T-helper 1 cell (primary cell): Measurements from ENCODE around the gene FBXO3.
"Not testable (repeated sequence)": the region's sequence is repeated elsewhere in the genome, so short reads cannot be mapped to it uniquely, and the experiment has no call there.

Experiments used
- DNase-seq, 5 donors: peaks; one replicate each; pipeline ENCODE4 v3.0.0-alpha.2; 2012 to 2020

Gene FBXO3

DNA sequence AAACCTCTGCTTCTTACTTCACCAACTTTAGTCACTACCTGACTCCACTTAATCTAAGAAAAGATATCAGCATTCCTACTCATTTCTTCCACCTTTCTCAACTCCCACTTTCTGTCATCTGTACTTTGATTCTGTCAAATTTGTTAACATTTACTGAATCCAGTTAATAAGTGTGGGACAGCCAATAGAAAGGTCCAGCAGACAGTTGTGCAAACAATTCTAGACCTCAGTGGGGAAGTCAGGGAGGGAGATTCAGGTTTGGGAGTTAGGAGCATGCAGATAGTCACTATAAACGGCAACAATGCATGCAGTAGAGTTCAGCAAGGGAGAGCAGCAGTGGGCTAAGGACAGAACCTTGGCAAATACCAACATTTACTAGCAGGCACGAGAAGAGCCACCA lies 4.1 kb downstream of the FBXO3 start:
- no peak for DNase-seq

- no peak for DNase-seq
Observed at GRCh38 chr11:33769542-33769941, 4.8 kb downstream of the FBXO3 start.

DNA sequence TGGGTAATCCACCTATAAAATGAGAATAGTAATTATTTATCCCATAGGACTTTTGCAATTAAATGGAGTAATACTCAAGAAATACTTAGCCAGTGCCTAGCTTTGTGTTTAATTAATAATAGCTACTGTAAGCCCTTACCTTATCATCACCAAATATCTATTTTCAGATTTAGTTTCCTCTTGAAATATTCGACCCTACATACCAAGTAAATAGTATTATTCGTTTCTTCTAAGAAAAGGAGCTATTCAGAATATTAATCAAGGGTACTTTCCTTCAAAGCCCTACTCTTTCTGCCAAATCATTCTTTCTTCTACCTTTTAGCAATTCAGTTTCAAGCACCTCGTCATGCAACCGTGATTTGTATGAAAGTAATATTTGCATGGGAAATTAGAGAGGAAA lies 6.7 kb downstream of the FBXO3 start:
- no peak for DNase-seq

GRCh38 chr11:33766085-33766484 lies 8.2 kb downstream of the FBXO3 start:
- no peak for DNase-seq

- DNase-seq, result no peak
Observed at GRCh38 chr11:33761471-33761870, 12.8 kb downstream of the FBXO3 start.

DNA sequence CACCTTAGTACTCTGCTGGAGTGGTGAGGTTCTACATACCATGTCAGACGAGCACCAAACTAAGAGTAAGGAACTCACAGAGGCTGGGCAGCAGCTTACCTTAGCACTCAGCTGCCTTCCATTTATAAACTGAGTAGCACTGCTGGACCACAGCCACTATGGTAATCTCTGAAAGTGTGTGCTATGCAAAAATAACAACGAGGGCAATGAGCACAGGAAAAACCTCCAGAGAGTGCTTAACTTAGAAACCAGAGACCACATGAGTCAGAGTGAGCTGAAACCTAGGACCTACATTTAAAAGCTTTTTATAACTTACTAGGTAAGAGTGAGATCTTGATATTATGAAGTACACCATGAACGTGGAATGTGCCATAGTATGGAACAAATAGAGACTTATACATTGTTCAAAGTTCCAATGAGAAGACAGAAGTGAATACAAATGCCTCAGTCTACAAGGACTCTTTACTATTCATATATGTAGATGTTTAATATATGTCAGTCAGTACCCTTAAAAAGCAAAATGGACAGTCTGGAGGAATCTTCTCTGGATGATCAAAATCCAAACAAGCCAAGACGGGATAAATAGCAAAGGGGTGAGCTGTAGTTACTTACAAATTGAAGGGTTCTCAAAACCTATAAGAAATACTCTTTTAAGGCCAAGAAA lies 20.9 kb downstream of the FBXO3 start:
- DNase-seq, result peak in 1 of 5 donors; percentile 21

- DNase-seq, result no peak
Observed at GRCh38 chr11:33751878-33752277, 22.4 kb downstream of the FBXO3 start.

DNA sequence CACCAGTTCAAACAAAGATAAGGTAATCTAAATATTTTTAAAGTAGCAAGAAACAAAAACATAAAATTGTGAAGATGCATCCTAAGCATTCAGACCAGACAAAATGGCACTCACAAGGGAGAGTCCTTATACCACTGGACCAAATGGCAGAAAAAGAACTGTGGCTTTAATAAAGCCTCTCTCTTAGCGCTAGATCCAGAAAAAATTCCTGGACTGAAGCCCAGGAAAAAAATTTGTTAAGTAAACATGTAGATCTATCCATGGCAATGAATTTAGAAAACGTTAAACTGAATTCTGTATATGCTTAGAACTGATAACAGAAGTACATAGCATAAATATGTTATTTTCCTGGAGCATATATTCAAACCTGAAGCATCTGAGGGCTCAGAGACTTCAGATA lies 26.3 kb downstream of the FBXO3 start:
- DNase-seq, result no peak

- DNase-seq, result no peak
Observed at GRCh38 chr11:33743291-33743690, 31.0 kb downstream of the FBXO3 start.

- no peak for DNase-seq
Observed at GRCh38 chr11:33742249-33742851, 32.0 kb downstream of the FBXO3 start.

- DNase-seq, result no peak
Observed at GRCh38 chr11:33741806-33742205, 32.5 kb downstream of the FBXO3 start.

DNA sequence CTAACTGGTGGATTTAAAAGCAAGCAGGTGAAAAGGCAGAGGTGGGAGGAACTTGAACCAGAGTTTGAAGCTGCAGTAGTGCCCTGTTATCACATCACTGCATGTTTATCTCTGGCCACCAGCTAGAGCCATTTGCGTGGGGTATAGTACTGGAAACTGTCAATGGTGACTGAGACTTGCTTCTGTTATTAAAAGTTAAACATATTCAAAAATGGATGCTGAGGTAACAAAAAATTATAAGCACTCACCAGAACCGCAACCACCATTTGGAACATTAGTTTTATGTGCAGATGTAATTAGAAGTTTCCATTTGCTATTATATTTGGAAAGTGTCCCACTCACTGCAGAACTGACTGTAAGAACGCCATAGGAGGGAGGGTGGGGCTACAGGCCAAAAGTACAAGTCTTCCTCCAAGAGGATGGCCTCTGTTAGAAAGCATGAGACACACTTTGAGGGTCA lies 36.9 kb downstream of the FBXO3 start:
- DNase-seq, result no peak

DNA sequence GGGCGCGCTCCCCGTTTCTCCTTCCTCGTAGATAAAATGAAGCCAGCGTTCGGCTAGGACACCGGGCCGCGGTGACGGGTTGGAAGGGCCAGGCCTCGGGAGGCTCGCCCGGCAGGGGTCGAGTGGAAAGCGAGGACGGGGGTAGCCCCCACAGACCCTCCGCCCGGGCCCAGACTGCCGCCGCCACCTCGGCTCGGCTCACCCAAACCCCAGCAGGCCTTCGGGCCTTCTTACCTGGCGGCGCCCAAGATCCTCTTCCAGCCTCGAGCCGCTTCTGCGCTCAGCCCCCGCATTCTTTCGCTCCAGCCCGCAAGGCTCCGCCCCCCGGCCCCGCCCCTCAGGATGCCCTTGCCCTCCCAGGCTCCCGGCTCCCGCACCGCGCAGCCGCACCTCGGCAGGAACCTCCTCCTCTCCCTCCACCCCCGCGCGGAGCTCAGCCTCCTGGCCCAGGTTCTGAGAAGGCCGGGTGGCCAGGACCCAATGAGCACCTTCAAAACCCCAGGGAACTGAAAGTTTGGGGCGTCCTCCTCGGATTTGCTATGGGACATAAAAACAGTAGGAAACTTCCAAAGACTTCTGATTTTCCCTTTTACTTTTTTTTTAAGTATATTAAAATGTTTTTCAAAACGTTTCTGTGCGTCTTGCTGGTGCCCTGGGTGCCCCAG lies 38.0 kb downstream of the FBXO3 start, which contains the start of gene CD59:
Gene CD59, minus strand, starts transcription at position 276 of the 665 bp plus-strand sequence. CDS start 13,978 bp downstream, outside the sequence.
- DNase-seq, result peak; percentile 86 to 90 (median 87)

DNA sequence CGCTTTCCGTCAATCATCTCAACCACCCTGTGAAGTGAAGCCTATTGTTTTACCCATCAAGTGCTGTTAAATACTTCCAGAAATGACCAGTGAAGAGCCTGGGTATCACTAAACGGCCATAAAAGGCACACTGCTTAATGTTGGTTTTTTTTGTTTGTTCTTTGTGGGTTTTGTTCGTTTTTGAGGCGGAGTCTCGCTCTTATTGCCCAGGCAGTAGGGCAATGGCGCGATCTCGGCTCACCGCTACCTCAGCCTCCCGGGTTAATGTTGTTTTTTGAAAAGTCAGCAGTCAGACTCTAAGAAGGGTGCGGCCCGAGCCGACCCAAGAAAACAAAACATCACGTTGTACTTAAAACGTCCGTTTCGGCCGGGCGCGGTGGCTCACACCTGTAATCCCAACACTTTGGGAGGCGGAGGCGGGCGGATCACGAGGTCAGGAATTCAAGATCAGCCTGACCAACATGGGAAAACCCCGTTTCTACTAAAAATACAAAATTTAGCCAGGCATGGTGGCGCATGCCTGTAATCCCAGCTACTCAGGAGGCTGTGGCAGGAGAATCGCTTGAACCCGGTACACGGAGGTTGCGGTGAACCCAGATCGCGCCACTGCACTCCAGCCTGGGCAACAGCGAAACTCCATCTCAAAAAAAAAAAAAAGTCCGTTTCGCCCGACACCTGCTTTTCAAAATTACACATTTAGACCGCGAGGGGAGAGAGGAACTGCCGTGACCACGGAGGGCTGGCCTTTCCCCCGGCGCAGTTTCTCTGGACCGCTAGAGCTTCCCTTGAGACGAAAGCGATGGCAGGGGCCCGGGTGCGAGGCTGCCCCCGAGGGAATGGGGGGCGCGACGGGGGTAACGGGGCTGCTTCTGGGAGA lies 38.8 kb downstream of the FBXO3 start:
- DNase-seq, result peak in 4 of 5 donors; percentile 15 to 67 (median 27)

- DNase-seq, result no peak
Observed at GRCh38 chr11:33734441-33735270, 39.7 kb downstream of the FBXO3 start.

DNA sequence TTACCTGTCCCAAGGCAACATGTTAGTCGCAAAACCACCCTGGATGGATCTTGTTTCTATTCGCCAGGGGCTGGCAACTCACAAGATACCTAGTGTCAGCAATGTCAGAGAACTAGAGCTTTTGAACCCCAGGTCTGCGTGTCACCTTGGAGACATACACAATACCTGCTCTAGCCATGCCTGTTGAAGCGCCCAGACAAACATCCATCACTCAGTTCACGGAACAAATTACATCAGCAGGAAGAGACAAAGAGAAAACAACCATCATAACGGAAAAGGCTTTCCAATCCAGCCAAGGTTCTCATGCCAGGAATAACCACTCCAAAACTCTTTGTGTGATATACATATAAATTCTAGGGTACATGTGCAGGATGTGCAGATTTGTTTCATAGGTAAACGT lies 40.3 kb downstream of the FBXO3 start:
- DNase-seq, result no peak

DNA sequence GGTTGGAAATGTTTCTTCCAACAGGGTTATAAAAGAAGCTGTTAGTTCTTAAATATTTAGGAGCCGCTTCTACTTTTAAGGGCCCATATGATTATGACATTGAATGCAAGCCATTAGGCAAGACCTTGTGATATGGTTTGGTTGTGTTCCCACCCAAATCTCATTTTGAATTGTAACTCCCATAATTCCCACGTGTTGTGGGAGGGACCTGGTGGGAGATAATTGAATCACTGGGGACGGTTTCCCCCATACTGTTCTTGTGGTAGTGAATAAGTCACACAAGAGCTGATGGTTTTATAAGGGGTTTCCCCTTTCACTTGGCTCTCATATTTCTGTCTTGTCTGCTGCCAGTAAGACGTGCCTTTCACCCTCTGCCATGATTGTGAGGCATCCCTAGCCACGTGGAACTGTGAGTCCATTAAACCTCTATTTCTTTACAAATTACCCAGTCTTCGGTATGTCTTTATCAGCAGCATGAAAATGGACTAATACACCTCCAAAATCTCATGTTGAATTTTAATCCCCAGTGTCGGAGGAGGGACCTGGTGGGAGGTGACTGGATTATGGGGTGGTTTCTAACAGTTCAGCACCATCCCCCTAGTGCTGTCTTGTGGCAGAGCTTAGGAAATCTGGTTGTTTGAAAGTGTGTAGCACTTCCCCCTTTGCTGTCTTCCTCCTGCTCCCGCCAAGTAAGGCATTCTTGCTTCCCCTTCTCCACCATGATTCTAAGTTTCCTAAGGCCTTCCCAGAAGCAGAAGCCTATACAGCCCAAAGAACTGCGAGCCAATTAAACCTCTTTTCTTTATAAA lies 42.4 kb downstream of the FBXO3 start:
- no peak for DNase-seq

DNA sequence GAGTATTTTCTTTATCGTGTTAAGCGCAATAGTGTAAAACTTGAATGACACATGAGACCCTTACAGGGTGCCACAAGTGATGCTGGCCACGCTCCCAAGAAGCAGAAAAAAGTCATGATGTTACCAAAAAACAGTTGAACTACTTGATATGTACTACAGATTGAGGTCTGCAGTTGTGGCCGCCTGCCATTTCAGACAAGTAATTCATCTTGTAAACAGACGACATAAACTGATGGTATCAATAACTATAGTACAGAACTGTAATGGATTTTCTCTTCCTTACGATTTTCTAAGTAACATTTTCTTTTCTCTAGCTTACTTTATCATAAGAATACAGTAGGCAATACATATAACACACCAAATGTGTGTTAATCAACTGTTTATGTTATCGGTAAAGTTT lies 43.6 kb downstream of the FBXO3 start:
- DNase-seq, result no peak

DNA sequence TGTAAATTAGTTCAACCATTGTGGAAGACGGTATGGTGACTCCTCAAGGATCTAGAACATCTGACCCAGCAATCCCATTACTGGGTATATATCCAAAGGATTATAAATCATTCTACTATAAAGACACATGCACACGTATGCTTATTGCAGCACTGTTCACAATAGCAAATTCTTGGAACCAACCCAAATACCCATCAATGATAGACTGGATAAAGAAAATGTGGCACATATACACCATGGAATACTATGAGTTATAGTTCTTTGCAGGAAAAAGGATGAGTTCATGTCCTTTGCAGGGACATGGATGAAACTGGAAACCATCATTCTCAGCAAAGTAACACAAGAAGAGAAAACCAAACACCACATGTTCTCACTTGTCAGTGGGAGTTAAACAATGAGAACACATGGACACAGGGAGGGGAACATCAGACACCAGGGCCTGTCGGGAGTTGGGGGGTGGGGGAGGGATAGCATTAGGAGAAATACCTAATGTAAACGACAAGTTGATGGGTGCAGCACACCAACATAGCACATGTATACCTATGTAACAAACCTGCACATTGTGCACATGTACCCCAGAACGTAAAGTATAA lies 45.2 kb downstream of the FBXO3 start:
- DNase-seq, result not testable (repeated sequence)

DNA sequence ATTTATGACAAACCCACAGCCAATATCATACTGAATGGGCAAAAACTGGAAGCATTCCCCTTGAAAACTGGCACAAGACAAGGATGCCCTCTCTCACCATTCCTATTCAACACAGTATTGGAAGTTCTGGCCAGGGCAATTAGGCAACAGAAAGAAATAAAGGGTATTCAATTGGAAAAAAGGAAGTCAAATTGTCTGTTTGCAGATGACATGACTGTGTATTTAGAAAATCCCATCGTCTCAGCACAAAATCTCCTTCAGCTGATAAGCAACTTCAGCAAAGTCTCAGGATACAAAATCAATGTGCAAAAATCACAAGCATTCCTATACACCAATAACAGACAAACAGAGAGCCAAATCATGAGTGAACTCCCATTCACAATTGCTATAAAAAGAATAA lies 46.8 kb downstream of the FBXO3 start:
- DNase-seq, result not testable (repeated sequence)

DNA sequence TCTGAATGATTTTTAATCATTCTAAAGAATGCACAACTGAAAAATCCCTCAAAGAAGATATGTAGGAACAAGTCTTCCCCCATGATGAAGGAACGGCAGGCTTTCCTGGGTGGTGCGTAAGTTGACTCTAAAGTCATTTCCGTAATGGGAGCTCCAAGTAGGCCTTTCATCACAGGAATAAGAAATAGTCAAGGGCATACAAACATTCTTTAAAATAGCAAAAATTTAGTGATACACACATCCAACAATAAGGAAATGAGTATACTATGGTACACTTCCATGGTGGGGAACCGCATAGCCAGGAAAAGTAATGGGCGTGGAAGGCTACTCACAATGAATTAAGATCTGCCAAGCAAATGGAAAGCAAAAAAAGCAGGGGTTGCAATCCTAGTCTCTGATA lies 48.8 kb downstream of the FBXO3 start:
- DNase-seq, result no peak
